ENCODE results near the gene BMAL2. TPM values are rescaled to one million over a fixed set of nuclear protein-coding genes. Genes with fewer than 3 reads are reported as not detected.

The BMAL2 gene
- total RNA-seq, 1 experiment from 2014 or later, result 71.2 TPM

DNA sequence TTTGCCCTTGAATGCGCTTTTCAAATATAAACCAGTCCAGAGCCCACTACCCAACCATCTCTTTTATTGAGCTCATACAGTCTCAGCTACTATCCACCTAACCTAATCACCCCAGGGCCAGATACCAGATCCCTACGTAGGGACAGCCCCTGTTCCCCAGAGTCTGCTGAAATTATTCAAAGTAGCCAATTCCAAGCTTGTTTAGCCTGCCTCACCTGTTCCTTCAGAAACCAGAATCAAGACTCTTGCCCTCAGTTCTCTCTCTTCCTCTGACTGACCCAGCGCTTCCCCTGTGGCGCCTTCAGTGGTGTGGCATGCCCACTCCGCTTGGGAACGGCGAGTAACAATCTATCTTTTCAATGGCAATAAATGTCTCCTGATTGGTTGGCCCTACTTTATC, 18.8 kb downstream of the BMAL2 start:
- CTCF ChIA-PET, result no interaction called here
- H3K4me3 Mint-ChIP-seq (ENCODE audit: low read depth, unreplicated experiment), result no peak overlapping the region
- H3K4me1 Mint-ChIP-seq (ENCODE audit: low read depth, unreplicated experiment), result peaks cover 45% of the 10 kb centered on the region
- H3K9me3 Mint-ChIP-seq (ENCODE audit: low read depth, unreplicated experiment), result no peaks in the 10 kb centered on the region
- no peak overlapping the region for H3K27ac Mint-ChIP-seq (ENCODE audit: unreplicated experiment)
- intact Hi-C loops (cut with micrococcal nuclease; ENCODE audit: unreplicated experiment), result no loop called here
- DNase-seq, result no peak
- TF ChIP-seq, protein P1, sequence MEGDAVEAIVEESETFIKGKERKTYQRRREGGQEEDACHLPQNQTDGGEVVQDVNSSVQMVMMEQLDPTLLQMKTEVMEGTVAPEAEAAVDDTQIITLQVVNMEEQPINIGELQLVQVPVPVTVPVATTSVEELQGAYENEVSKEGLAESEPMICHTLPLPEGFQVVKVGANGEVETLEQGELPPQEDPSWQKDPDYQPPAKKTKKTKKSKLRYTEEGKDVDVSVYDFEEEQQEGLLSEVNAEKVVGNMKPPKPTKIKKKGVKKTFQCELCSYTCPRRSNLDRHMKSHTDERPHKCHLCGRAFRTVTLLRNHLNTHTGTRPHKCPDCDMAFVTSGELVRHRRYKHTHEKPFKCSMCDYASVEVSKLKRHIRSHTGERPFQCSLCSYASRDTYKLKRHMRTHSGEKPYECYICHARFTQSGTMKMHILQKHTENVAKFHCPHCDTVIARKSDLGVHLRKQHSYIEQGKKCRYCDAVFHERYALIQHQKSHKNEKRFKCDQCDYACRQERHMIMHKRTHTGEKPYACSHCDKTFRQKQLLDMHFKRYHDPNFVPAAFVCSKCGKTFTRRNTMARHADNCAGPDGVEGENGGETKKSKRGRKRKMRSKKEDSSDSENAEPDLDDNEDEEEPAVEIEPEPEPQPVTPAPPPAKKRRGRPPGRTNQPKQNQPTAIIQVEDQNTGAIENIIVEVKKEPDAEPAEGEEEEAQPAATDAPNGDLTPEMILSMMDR (IDR thresholded peaks at IDR 0.05; ENCODE audit: unreplicated experiment), result no peak
- no TSS peak for BruUV-seq (replicated peaks)
- H3K36me3 Mint-ChIP-seq (ENCODE audit: insufficient read depth, unreplicated experiment), result no peaks in the 10 kb centered on the region
- no peaks in the 10 kb centered on the region for H3K27me3 Mint-ChIP-seq (ENCODE audit: unreplicated experiment)

DNA sequence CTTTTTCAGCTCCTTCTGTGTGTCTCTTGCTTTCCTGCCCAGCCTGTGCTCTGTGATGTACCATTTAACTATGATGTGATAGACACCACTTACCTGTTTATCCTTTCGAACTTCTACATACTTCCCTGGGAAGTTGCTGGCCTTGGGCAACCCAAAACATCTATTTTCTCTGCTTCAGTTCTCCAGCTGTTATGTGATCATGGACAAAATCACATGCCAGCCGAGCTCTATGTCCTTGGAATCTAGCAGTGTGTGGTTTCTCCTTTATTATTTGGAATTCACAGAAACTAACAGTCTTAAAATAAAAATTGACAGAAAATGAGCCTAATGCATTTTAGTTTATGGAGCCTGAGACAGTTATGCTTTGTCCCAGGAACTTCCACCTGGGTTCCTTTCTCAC, 22.9 kb downstream of the BMAL2 start:
- H3K36me3 Mint-ChIP-seq (ENCODE audit: insufficient read depth, unreplicated experiment), result no peaks in the 10 kb centered on the region
- no peaks in the 10 kb centered on the region for H3K9me3 Mint-ChIP-seq (ENCODE audit: low read depth, unreplicated experiment)
- peak overlapping the region; percentile 24 for H3K27ac Mint-ChIP-seq (ENCODE audit: unreplicated experiment)
- H3K4me1 Mint-ChIP-seq (ENCODE audit: low read depth, unreplicated experiment), result peaks cover 28% of the 10 kb centered on the region
- no peak overlapping the region for H3K4me3 Mint-ChIP-seq (ENCODE audit: low read depth, unreplicated experiment)
- DNase-seq, result no peak
- TF ChIP-seq, protein P1 (IDR thresholded peaks at IDR 0.05; ENCODE audit: unreplicated experiment), result no peak
- no peaks in the 10 kb centered on the region for H3K27me3 Mint-ChIP-seq (ENCODE audit: unreplicated experiment)
- intact Hi-C loops (cut with micrococcal nuclease; ENCODE audit: unreplicated experiment), result no loop called here
- BruUV-seq (replicated peaks), result no TSS peak
- CTCF ChIA-PET, result no interaction called here

GRCh38 chr12:27355979-27356378, 23.3 kb downstream of the BMAL2 start:
- intact Hi-C loops (cut with micrococcal nuclease; ENCODE audit: unreplicated experiment), result no loop called here
- no peaks in the 10 kb centered on the region for H3K9me3 Mint-ChIP-seq (ENCODE audit: low read depth, unreplicated experiment)
- H3K4me1 Mint-ChIP-seq (ENCODE audit: low read depth, unreplicated experiment), result peaks cover 28% of the 10 kb centered on the region
- no peak for DNase-seq
- TF ChIP-seq, protein P1 (IDR thresholded peaks at IDR 0.05; ENCODE audit: unreplicated experiment), result no peak
- H3K36me3 Mint-ChIP-seq (ENCODE audit: insufficient read depth, unreplicated experiment), result no peaks in the 10 kb centered on the region
- no peak overlapping the region for H3K4me3 Mint-ChIP-seq (ENCODE audit: low read depth, unreplicated experiment)
- no peak overlapping the region for H3K27ac Mint-ChIP-seq (ENCODE audit: unreplicated experiment)
- CTCF ChIA-PET, result no interaction called here
- H3K27me3 Mint-ChIP-seq (ENCODE audit: unreplicated experiment), result no peaks in the 10 kb centered on the region
- no TSS peak for BruUV-seq (replicated peaks)

GRCh38 chr12:27359578-27360340, 27.1 kb downstream of the BMAL2 start:
- H3K4me1 Mint-ChIP-seq (ENCODE audit: low read depth, unreplicated experiment), result peaks cover 20% of the 10 kb centered on the region
- H3K36me3 Mint-ChIP-seq (ENCODE audit: insufficient read depth, unreplicated experiment), result no peaks in the 10 kb centered on the region
- CTCF ChIA-PET, result interaction anchor here (0.7 kb wide), 2 partner anchors 16 to 18 kb away, joined by 4 to 9 read pairs; no protein-coding TSS in a partner anchor
- DNase-seq, result no peak
- BruUV-seq (replicated peaks), result no TSS peak
- TF ChIP-seq, protein P1 (IDR thresholded peaks at IDR 0.05; ENCODE audit: unreplicated experiment), result no peak
- no peak overlapping the region for H3K4me3 Mint-ChIP-seq (ENCODE audit: low read depth, unreplicated experiment)
- peaks cover 2% of the 10 kb centered on the region for H3K9me3 Mint-ChIP-seq (ENCODE audit: low read depth, unreplicated experiment)
- H3K27ac Mint-ChIP-seq (ENCODE audit: unreplicated experiment), result no peak overlapping the region
- intact Hi-C loops (cut with micrococcal nuclease; ENCODE audit: unreplicated experiment), result no loop called here
- no peaks in the 10 kb centered on the region for H3K27me3 Mint-ChIP-seq (ENCODE audit: unreplicated experiment)
